HG02973 (cell line): Measurements from ENCODE around the gene TSGA10.
"Not testable (repeated sequence)": the region's sequence is repeated elsewhere in the genome, so short reads cannot be mapped to it uniquely, and the experiment has no call there.

ENCODE experiments used
- ATAC-seq: cut with Tn5 transposase; IDR thresholded peaks from one replicate; pipeline ENCODE4 v1.9.1; 2021; ENCODE audit warnings: moderate library complexity; ENCODE audit not compliant: unreplicated experiment

TSGA10 gene

GRCh38 chr2:99153921-99154604, 679 bp downstream of the TSGA10 start:
- ATAC-seq = no peak

GRCh38 chr2:99152199-99152895, 2.4 kb downstream of the TSGA10 start:
- ATAC-seq = no peak

GRCh38 chr2:99150706-99151105, 4.0 kb downstream of the TSGA10 start:
- ATAC-seq = no peak

GRCh38 chr2:99141110-99142108, 13.3 kb downstream of the TSGA10 start, which contains the start of gene C2orf15:
C2orf15 (plus strand) TSS chr2:99141707; CDS start chr2:99150559, 8,852 bp downstream.
- peak; percentile 86 for ATAC-seq

- ATAC-seq = peak; percentile 20
These were observed 14.0 kb downstream of the TSGA10 start for GRCh38 chr2:99140860-99141109.

GRCh38 chr2:99140056-99140859, 14.5 kb downstream of the TSGA10 start:
- ATAC-seq = no peak

- no peak for ATAC-seq
These were observed 15.7 kb downstream of the TSGA10 start for GRCh38 chr2:99139003-99139402.

GRCh38 chr2:99135044-99135556, 19.6 kb downstream of the TSGA10 start:
- ATAC-seq = not testable (repeated sequence)

GRCh38 chr2:99127981-99128380, 26.8 kb downstream of the TSGA10 start:
- no peak for ATAC-seq

- no peak for ATAC-seq
These were observed 42.1 kb downstream of the TSGA10 start for GRCh38 chr2:99112617-99113016.

GRCh38 chr2:99111945-99112344, 42.8 kb downstream of the TSGA10 start:
- ATAC-seq = no peak

GRCh38 chr2:99111236-99111635, 43.5 kb downstream of the TSGA10 start:
- ATAC-seq = no peak

- ATAC-seq = no peak
These were observed 47.8 kb downstream of the TSGA10 start for GRCh38 chr2:99106913-99107312.

GRCh38 chr2:99104006-99104405, 50.7 kb downstream of the TSGA10 start:
- ATAC-seq = no peak

- no peak for ATAC-seq
These were observed 53.0 kb downstream of the TSGA10 start for GRCh38 chr2:99101697-99102096.

GRCh38 chr2:99096728-99097127, 58.0 kb downstream of the TSGA10 start:
- no peak for ATAC-seq

GRCh38 chr2:99088017-99088416, 66.7 kb downstream of the TSGA10 start:
- no peak for ATAC-seq

- ATAC-seq = no peak
These were observed 68.4 kb downstream of the TSGA10 start for GRCh38 chr2:99086385-99086784.

GRCh38 chr2:99085421-99085820, 69.3 kb downstream of the TSGA10 start:
- ATAC-seq = no peak

- no peak for ATAC-seq
These were observed 70.5 kb downstream of the TSGA10 start for GRCh38 chr2:99084256-99084655.
